Measurements from ENCODE around the gene TRPM3.

Gene TRPM3

GRCh38 chr9:71097671-71098070 is 23.8 kb downstream of the TRPM3 start:
- DNase-seq (ENCODE audit: low read depth): no peak

- DNase-seq (ENCODE audit: low read depth): no peak
These were observed 24.9 kb downstream of the TRPM3 start for GRCh38 chr9:71096421-71097108.

GRCh38 chr9:71094708-71095251 is 26.6 kb downstream of the TRPM3 start:
- no peak for DNase-seq (ENCODE audit: low read depth)

GRCh38 chr9:71090896-71091295 is 30.5 kb downstream of the TRPM3 start:
- DNase-seq (ENCODE audit: low read depth): no peak

- DNase-seq (ENCODE audit: low read depth): peak; percentile 76
These were observed 42.0 kb downstream of the TRPM3 start for GRCh38 chr9:71079451-71079850.

- no peak for DNase-seq (ENCODE audit: low read depth)
These were observed 45.3 kb downstream of the TRPM3 start for GRCh38 chr9:71076096-71076495.

- no peak for DNase-seq (ENCODE audit: low read depth)
These were observed 47.9 kb downstream of the TRPM3 start for GRCh38 chr9:71073494-71073893.

- DNase-seq (ENCODE audit: low read depth): peak; percentile 13
These were observed 48.8 kb downstream of the TRPM3 start for GRCh38 chr9:71072587-71072986.

GRCh38 chr9:71071633-71072032 is 49.8 kb downstream of the TRPM3 start:
- no peak for DNase-seq (ENCODE audit: low read depth)

GRCh38 chr9:71058660-71059059 is 62.8 kb downstream of the TRPM3 start:
- DNase-seq (ENCODE audit: low read depth): no peak

- peak; percentile 4 for DNase-seq (ENCODE audit: low read depth)
These were observed 69.1 kb downstream of the TRPM3 start for GRCh38 chr9:71052287-71052686.

GRCh38 chr9:71048280-71048679 is 73.1 kb downstream of the TRPM3 start:
- DNase-seq (ENCODE audit: low read depth): no peak

- DNase-seq (ENCODE audit: low read depth): no peak
These were observed 78.9 kb downstream of the TRPM3 start for GRCh38 chr9:71042448-71042990.

- no peak for DNase-seq (ENCODE audit: low read depth)
These were observed 83.9 kb downstream of the TRPM3 start for GRCh38 chr9:71037521-71037920.

- peak; percentile 28 for DNase-seq (ENCODE audit: low read depth)
These were observed 84.9 kb downstream of the TRPM3 start for GRCh38 chr9:71036501-71036900.

GRCh38 chr9:71032779-71033178 is 88.6 kb downstream of the TRPM3 start:
- no peak for DNase-seq (ENCODE audit: low read depth)

- DNase-seq (ENCODE audit: low read depth): peak; percentile 1
These were observed 95.7 kb downstream of the TRPM3 start for GRCh38 chr9:71025728-71026127.

GRCh38 chr9:71025201-71025600 is 96.2 kb downstream of the TRPM3 start:
- no peak for DNase-seq (ENCODE audit: low read depth)

GRCh38 chr9:71010258-71010657 is 111.2 kb downstream of the TRPM3 start:
- DNase-seq (ENCODE audit: low read depth): no peak

GRCh38 chr9:71005456-71005855 is 116.0 kb downstream of the TRPM3 start:
- no peak for DNase-seq (ENCODE audit: low read depth)

- peak; percentile 79 for DNase-seq (ENCODE audit: low read depth)
These were observed 117.2 kb downstream of the TRPM3 start for GRCh38 chr9:71004196-71004595.

- DNase-seq (ENCODE audit: low read depth): no peak
These were observed 118.1 kb downstream of the TRPM3 start for GRCh38 chr9:71003346-71003745.

GRCh38 chr9:71001780-71002386 is 119.5 kb downstream of the TRPM3 start:
- DNase-seq (ENCODE audit: low read depth): peak; percentile 41

Data from EH (cell line).